PC-3 (cell line): ENCODE measurements around the gene ARHGAP22.

ENCODE experiments used
- CTCF ChIP-seq: fragments of 300-600 bp; sonication (generic); conservative IDR thresholded peaks from 2 replicates; pipeline ENCODE4 v1.5.1; 2017; ENCODE audit warnings: antibody characterized with exemption, low read depth, mild to moderate bottlenecking, low read length
- EZH2 ChIP-seq: fragments of 300-600 bp; sonication (generic); IDR thresholded peaks from one replicate; pipeline ENCODE4 v1.6.1; 2017; ENCODE audit warnings: antibody characterized with exemption, mild to moderate bottlenecking, low read length; ENCODE audit not compliant: unreplicated experiment

DNA sequence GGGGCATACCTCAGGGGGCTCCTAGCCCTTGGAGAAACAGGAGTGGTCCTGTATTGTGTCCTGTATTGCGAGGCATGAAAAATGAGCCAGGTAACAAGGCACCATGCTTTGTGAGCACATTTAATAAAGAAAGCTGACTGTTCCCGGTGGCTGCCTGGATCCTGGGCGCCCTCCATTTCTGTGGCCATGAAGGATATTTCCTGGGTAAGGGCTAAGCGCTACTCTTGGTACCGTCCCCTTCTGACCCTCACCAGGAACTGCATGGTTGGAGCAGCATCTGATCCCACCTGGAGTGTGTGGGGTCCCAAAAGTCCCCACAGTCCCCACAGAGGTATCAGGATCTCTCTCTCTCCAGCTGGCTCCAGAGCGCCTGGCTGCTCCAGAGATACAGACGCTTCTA is 158.9 kb downstream of the ARHGAP22 start:
- TF ChIP-seq CTCF (no peak), EZH2 (no peak)
